COLO668 (cell line): ENCODE data around the gene CTAG1B.
A peak's percentile ranks its signal among the peaks of the same experiment; 100 is the strongest.
"Not testable (repeated sequence)": the region's sequence is repeated elsewhere in the genome, so short reads cannot be mapped to it uniquely, and the experiment has no call there.

Experiments used
- DNase-seq: peaks from one replicate; lab custom pipeline; 2025; ENCODE audit not compliant: unreplicated experiment; lab: John Stamatoyannopoulos, UW

The CTAG1B gene

DNA sequence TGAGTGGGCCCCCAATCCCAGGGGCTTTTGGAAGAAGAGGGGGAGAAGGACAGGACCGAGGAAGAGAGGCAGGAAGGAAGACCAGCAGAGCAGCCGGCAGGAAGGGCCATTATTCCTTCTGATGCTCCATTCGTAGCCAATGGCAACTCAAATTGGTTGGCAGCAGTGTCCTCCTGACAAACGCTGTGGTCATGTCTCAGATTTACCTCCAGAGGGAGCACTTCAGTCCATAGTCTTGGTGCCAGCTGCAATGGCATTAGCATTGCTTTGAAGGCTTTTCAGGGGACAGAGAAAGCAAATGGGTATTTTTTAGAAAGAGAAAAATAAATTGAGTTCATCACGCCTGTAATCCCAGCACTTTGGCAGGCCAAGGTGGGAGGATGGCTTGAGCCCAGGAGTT lies 9.9 kb upstream of the CTAG1B start:
- DNase-seq: not testable (repeated sequence)

DNA sequence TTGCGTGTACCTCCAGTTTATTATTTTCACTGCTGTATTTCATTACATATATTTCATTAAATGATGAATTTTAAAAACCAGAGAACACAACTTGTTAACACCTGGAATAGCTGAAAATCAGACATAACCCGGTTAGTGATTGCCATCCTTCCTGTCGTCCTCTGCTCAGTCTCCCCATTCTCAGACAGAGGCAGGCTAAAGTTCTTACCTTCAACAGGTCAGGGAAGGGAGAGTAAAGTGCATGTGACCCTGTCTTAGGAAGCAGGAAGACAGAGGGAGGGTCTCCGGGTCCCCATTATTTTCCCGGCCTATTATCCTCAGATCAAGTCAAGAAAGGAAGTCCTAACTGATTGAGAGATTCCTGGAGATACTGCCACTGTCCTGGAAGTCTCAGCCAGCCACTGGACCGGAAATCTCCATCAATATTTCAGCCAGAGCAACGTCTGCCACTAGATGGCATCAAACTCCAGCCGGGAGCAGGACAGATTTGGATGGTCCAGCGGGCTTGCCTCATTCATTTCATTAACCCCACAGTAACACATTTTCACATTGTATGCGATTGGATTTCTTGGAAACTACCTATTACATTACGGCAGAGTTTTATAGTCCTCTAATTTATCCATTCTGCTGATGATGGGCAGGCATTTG lies 1.8 kb upstream of the CTAG1B start:
- not testable (repeated sequence) for DNase-seq

DNA sequence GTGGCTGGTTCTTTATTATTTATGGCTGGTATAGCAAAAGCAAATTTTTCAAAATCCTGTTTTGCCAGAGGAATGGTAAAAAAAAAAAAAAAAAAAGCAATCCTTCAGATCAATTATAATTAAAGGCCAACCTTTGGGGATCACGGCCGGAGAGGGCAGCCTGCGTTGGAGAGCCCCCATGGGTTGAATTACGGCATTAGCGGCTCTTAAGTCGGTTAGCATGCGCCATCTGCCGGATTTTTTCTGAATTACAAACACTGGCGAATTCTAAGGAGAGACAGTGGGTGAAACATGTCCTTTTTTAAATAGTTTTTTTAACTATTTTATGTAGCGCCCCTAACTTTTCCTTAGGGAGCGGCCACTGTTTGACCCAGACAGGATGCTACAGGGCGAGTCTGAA lies 5.5 kb downstream of the CTAG1B start:
- DNase-seq: not testable (repeated sequence)

DNA sequence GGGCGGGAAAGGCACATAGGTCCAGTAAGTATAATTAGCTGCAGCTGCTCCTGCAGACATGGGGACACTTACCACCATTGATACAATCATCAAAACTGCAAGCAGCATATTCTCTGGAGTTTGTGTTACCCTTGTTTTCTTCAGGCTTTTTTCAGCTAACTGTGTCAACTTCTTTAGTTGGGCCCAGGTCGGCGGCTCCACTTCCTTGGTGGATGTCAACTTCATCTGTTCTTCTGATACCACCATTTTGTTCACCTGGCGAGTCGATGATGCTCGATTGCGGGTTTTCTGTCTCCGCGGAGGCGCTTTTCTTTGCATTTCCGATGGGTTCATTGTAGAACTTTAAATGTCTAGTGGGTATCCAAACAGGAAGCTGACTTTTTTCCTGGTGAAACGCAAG lies 7.9 kb downstream of the CTAG1B start:
- not testable (repeated sequence) for DNase-seq

DNA sequence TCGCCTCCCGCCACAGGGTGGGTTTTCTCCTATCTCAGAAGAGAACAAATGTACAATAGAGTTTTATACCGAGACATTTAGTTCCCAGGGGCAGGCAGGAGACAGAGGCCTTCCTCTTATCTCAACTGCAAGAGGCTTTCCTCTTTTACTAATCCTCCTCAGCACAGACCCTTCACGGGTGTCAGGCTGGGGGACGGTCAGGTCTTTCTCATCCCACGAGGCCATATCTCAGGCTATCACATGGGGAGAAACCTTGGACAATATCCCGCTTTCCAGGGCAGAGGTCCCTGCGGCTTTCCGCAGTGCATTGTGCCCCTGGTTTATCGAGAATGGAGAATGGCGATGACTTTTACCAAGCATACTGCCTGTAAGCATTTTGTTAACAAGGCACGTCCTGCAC lies 10.3 kb downstream of the CTAG1B start:
- not testable (repeated sequence) for DNase-seq

DNA sequence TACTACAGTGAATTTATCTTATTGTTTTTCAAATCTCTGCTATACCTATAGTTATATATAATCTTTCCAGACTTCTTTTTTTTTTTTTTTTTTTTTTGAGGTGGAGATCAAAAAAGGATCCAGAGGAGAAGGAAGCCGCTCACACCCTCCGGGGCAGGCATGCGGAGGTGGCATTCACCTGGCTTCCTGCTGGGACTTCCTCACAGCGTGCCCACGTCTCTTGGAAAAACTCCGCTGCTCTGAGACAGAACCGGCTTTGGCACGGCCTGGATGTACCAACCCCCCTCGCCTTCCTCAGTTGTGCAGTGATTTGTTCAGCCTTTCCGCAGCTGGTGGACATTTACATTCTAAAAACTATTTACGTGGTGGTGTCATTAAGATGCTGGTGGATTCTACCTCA lies 11.1 kb downstream of the CTAG1B start:
- DNase-seq: not testable (repeated sequence)

DNA sequence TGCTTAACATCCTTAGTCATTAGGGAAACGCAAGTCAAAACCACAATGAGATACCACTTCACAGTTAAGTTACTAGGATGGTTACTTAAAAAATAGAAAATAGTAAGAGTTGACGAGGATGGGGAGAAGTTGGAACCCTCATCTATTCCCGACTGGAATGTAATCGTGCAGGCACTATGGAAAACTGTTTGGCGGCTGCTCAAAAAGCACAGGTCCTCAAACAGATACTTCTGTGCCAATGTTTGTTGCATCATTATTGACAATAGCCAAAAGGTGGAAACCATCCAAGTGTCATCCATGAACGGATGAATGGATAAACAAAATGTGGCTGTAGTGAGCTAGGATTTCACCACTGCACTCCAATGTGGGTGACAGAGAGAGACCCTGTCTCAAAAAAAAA lies 11.7 kb downstream of the CTAG1B start:
- peak; percentile 37 for DNase-seq

DNA sequence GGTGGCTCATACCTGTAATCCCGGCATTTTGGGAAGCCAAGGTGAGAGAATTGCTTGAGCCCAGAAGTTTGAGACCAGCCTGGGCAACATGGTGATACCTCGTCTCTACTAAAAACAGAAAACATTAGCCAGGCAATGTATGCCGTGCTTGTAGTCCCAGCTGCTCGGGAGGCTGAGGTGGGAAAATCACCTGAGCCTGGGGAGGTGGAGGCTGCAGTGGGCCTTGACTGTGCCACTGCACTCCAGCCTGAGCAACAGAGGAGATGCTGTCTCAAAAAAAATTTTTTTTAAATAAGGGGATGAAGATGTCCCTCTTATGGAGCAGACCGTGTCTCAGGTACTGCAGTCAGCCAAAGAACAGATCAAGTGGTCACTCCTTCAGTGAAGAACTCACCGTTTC lies 13.5 kb downstream of the CTAG1B start:
- no peak for DNase-seq

DNA sequence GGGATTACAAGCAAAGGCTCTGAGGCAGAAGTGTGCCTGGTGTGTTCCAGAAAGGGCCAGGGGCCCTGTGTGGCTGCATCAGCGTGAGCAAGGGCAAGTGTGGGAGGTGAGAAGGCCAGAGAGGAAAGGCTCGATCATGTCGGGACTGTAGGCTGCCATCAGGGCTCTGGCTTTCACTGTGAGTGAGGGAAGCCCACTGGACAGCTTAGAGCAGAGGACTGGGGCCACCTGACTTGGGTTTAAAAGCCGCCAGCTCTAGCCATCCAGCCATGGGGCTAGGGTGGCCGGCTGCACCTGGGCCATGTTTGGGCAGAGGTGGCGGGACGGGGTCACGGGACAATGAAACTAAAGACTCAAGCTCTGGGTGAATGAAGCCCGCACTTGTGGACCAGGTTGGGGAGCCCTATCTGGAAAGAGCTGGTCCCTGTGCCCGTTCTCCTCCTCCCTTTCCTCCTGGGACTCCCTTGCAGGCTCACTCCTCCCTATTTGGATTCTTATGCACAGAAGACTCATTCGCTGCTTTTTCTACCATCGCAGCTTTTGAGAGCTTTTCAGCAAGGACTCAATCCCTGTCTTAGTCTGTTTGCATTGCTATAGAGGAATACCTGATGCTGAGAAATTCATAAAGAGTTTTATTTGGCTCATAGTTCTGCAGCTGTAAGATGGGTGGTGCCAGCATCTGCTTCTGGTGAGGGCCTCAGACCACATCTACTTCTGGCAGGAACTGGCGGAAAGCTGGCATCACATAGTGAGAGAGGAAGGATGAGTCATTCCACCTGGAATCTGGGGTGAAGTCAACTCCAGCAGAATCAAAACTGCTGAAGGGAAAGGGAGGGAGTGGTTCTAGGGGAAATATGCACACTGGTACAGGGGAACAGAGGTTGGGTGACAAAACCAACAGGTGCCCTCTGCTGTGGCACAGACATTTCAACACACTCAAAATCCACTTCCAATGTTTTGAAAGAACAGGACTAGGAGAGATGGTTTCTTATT lies 15.3 kb downstream of the CTAG1B start:
- DNase-seq: peak; percentile 33

DNA sequence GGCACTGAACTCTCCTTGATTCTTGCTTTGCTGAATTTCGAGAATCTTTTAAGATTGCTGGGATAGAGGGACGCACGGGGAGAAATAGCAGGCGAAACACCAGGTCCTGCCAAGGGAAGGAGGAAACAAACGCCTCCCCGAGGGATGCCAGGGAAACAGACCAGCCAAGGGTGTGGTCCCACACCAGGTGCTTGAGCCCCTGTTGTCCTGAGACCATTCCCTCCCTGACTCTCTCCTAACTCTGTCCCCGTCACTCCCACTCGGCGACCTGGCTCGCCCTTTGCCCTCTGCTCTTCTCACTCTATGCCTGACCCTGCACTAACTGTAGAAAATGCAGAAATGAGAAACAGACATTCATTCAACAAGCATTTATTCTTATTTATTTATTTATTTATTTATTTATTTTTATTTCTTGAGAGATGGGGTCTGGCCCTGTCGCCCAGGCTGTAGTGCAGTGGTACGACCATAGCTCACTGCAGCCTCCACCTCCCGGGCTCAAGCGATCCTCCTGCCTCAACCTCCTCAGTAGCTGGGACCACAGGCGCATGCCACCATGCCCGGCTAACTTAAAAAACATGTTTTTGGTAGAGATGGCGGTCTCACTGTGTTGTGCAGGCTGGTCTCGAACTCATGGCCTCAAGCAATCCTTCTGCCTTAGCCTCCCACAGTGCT lies 16.2 kb downstream of the CTAG1B start:
- DNase-seq: no peak

DNA sequence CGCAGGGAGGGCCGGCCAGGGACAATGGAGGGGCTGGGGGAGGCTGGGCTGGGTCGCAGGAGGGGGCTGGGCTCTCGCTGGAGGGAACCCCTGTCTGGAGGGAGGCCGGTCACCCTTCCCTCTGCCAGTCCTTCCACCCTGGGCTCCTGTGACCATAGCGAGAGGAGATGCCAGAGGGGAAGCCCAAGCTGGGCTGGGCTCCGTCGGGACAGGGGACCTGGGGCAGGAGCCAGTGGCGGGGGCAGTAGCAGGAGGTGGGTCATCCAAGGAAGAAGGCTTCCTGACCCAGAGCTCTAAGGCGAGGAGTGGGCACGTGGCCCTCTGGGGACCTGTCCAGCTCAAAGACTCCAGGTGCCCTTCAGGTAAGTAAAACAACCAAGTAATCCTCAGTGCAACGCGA lies 16.9 kb downstream of the CTAG1B start:
- no peak for DNase-seq

DNA sequence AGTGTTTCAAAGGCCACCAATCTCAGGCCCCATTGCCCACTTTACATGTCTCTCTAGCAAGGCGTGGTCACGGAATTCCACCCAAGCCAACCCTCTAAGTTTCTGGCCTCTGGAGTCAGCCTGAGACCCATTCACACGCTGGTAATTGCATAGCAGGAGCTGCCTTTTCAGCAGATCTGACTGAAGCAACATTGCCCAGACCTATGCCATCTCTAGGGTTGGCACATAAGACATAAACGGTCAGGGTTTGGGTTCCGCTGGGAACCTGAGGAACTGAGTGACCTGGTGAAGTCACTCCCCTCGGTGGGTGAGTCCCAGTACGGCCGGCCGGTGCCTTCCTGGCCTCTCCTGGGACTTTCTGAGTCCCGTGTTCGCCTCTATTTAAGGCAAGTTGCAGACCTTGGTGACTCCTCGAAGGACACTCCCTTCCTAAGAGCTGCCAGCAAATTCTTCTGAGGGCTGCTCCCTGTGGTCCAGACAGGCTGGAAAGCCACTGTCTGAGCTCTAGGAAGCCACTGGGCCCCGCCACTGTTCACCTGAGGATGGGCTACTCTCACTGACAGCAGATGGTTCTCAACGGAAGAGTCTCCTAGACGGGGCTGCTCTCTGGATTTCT lies 18.2 kb downstream of the CTAG1B start:
- DNase-seq: no peak

DNA sequence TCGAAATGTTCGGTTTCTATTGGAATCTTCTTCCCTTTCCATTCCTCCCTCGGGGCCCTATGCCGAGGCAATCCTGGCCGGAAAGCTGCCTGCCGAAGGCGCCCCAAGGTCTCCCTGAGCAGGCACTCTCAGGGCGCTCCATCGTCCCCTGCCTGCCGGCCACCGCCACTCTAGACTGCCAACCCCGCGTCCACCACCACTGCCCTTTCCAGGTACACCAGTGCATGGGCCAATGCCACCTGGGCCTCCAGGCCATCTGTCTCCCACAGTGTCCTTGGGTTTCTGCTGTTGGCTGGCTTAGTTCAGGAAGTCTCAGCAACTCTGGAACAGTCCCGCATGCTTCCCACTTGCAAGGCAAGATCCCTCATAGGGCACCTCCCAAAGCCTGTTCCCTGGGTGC lies 19.6 kb downstream of the CTAG1B start:
- no peak for DNase-seq

DNA sequence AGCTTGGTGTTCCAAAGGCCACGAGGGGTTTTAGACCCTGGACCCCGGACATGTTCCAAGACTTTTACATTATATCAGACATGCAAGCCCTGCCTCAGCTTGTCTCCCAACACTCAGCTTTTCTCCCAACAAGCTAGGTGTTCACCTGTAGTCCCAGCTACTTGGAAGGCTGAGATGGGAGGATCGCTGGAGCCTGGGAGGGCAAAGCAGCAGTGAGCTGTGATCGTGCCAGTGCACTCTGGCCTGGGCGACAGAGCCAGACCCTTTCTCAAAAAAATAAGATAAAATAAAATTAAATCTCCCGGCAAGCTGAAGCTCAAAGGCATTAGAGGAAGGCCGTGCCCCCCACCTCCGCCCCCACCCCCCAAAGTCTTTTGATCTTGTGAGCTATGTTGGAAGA lies 20.4 kb downstream of the CTAG1B start:
- DNase-seq: no peak

DNA sequence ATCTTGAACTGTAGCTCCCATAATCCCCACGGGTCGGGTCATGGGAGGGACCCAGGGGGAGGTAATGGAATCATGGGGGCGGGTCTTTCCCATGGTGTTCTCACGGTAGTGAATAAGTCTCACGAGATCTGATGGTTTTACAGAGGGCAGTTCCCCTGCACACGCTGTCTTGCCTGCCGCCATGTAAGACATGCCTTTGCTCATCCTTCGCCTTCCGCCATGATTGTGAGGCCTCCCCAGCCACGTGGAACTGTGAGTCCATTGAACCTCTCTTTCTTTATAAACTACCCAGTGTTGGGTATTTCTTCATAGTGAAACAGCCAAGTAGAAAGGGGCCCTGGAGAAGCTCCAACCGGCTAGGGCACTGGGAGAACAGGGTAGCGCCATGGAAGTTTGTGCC lies 21.9 kb downstream of the CTAG1B start:
- no peak for DNase-seq

DNA sequence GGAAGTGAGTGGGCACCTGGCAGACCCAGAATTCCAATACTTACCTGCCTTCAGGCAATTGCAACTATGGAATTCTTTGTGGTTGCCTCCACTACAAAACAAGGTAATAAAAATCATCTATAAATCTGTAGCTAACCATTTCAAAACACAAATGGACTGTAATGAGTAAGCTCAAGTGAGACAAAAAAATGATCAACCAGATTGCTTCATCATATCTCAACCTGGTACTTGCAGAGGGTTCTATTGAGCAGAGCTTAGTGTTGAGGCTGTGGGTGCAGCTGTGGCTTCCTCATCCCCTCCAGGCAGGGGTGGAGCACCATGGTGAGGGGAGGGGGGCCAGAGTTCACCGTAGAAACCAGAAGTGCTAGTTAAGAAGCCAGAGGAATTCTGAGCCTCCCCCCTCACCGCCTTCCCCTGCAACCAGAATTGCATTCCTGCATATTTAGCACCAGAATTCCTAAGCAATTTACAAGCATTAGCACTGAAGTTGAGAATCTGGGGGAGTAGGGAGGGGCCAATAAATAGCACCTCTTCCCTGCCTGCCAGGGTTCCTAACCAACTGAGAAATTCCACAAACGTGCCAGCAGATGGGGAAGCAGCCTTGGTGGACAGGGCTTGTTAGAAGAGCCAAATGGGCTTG lies 22.7 kb downstream of the CTAG1B start:
- DNase-seq: no peak

DNA sequence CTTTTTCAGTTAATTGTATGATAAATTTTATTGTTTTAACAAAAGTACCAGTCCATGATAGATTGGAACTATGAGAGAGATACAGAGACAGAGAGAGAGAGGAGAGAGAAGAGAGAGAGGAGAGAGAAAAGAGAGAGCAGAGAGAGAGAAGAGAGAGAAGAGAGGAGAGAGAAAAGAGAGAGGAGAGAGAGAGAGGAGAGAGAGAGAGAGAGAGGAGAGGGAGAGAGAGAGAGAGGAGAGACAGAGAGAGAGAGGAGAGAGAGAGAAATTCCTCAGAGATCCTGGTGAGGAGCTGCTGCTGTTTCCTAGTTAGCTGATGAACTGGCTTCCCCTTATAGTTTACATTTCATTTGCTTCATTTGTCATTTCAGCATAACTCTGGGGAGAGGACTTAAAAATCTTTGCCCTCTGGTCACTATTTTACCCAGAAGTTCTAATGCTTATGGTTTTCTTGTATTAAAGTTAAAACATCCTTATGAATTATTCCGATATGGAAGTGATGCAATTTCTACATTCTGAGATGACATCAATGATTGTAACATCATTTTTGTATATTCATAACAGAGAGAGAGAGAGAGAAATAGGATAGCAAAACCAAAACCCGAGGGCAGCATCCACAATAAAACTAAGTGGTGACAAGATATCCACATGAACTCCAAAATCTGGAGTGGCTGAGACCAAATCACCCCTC lies 23.4 kb downstream of the CTAG1B start:
- no peak for DNase-seq

DNA sequence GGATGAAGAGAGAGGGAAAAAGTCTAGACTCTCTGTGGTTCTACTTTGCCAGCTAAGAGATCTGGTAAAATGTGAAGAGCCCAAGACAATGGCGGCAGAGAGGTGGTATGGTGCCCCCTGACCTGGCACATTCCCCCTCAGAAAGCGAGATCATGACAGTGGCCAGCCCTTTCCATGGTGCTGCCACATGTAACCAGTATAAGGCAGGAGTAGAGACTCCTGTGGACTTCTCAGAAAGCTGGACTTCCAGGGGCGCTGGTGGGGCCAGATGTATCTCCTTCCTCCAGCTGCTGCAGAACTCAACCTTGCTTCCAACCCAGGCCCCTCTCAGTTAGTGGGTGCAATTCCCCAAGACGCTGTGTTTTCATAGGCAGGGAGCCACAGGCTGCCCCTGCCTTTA lies 24.6 kb downstream of the CTAG1B start:
- DNase-seq: no peak

DNA sequence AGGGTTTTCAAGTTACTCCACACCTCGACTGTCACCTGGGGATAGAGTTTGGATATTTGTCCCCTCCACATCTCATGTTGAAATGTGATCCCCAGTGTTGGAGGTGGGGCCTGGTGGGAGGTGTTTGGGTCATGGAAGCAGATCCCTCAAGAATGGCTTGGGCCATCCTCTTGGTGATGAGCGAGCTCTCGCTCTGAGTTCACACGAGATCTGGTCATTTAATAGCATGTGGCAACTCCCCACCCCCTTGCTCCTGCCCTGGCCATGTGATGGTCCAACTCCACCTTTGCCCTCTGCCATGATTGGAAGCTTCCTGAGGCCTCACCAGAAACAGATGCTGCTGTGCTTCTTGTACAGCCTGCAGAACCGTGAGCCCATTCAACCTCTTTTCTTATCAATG lies 25.9 kb downstream of the CTAG1B start:
- DNase-seq: no peak

DNA sequence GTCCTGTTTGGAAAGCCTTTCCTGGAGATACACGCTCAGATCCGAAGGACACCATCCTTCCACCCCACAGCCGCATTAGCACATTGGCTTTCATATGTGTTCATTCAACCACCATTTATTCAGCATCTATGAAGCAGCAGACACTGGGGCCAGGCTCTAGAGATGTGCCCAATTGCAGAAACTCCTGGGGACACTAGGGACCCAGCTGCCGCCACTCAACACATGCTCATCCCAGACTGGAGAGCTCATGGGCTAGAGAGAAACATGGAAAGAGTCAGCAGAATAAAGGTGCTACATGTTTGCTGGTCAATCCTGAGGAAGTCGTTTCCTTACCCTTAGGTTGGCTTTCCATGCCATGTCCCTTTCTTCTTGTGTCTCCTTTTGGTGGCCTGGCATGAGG lies 26.6 kb downstream of the CTAG1B start:
- DNase-seq: no peak
